HG03097 (cell line): Measurements from ENCODE around the gene CHD6.
"Not testable (repeated sequence)": the region's sequence is repeated elsewhere in the genome, so short reads cannot be mapped to it uniquely, and the experiment has no call there.

Source experiments
- ATAC-seq: cut with Tn5 transposase; IDR thresholded peaks from one replicate; pipeline ENCODE4 v1.9.1; 2021; ENCODE audit not compliant: unreplicated experiment, low FRiP score

Gene CHD6

GRCh38 chr20:41551011-41551705, 67.0 kb downstream of the CHD6 start:
- no peak for ATAC-seq

GRCh38 chr20:41547221-41547620, 71.0 kb downstream of the CHD6 start:
- ATAC-seq, result no peak

GRCh38 chr20:41546535-41546934, 71.6 kb downstream of the CHD6 start:
- ATAC-seq, result no peak

- ATAC-seq, result no peak
Measured at GRCh38 chr20:41544472-41544871, 73.7 kb downstream of the CHD6 start.

- no peak for ATAC-seq
Measured at GRCh38 chr20:41540918-41541317, 77.3 kb downstream of the CHD6 start.

GRCh38 chr20:41540459-41540858, 77.7 kb downstream of the CHD6 start:
- ATAC-seq, result no peak

GRCh38 chr20:41538810-41539596, 79.2 kb downstream of the CHD6 start:
- no peak for ATAC-seq

- ATAC-seq, result no peak
Measured at GRCh38 chr20:41537865-41538264, 80.3 kb downstream of the CHD6 start.

- ATAC-seq, result not testable (repeated sequence)
Measured at GRCh38 chr20:41535551-41535950, 82.6 kb downstream of the CHD6 start.

- ATAC-seq, result no peak
Measured at GRCh38 chr20:41534842-41535241, 83.3 kb downstream of the CHD6 start.

GRCh38 chr20:41534170-41534569, 84.0 kb downstream of the CHD6 start:
- no peak for ATAC-seq

GRCh38 chr20:41533537-41534136, 84.5 kb downstream of the CHD6 start:
- no peak for ATAC-seq

- ATAC-seq, result no peak
Measured at GRCh38 chr20:41532935-41533334, 85.2 kb downstream of the CHD6 start.

- no peak for ATAC-seq
Measured at GRCh38 chr20:41531518-41532275, 86.5 kb downstream of the CHD6 start.

GRCh38 chr20:41530923-41531322, 87.3 kb downstream of the CHD6 start:
- no peak for ATAC-seq

- ATAC-seq, result no peak
Measured at GRCh38 chr20:41526327-41526726, 91.8 kb downstream of the CHD6 start.

- no peak for ATAC-seq
Measured at GRCh38 chr20:41524980-41525613, 93.1 kb downstream of the CHD6 start.

GRCh38 chr20:41523857-41524256, 94.3 kb downstream of the CHD6 start:
- no peak for ATAC-seq

- ATAC-seq, result no peak
Measured at GRCh38 chr20:41513829-41514228, 104.3 kb downstream of the CHD6 start.

- no peak for ATAC-seq
Measured at GRCh38 chr20:41512624-41513023, 105.6 kb downstream of the CHD6 start.
